ENCODE measurements around the gene PLAC8.
"Not testable (repeated sequence)": the region's sequence is repeated elsewhere in the genome, so short reads cannot be mapped to it uniquely, and the experiment has no call there.

The PLAC8 gene

DNA sequence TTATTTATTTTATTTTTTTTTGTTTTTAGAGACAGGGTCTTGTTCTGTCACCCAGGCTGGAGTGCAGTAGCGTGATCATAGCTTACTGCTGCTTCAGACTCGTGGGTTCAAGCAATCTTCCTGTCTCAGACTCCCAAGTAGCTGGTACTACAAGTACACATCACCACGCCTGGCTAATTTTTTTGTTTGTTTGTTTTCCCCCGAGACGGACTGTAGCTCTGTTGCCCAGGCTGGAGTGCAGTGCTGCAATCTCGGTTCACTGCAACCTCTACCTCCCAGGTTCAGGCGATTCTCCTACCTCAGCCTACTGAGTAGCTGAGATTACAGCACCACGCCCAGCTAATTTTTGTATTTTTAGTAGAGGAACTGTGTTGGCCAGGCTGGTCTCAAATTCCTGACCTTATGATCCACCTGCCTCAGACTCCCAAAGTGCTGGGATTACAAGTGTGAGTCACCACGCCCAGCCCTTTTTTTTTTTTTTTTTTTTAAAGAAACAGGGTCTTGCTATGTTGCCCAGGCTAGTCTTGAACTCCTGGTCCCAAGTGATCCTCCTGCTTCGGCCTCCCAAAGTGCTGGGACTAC, 47.4 kb downstream of the PLAC8 start:
- DNase-seq (ENCODE audit: low spot score): no peak

DNA sequence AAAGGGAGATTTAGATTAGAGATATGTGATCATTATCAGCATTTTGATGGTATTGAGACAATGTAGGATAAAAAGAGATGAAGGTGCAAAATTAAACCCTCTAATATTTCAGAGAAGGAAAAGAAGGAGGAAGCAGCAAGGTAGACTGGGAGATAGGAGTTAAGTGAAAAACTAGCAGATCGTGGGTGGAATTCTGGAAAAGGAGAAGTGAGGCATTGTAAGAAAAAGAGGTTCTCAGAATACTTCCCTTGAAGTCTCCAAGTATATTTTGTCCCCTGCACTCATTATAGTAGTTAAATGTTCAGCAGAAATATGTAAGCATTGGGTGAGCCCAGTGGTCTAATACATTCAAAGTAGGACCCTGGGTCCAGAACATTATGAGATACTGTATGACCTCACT, 49.3 kb downstream of the PLAC8 start:
- DNase-seq (ENCODE audit: low spot score): no peak

- DNase-seq (ENCODE audit: low spot score): no peak
These were observed 51.8 kb downstream of the PLAC8 start for GRCh38 chr4:83062739-83063138.

GRCh38 chr4:83054928-83055327, 59.6 kb downstream of the PLAC8 start:
- DNase-seq (ENCODE audit: low spot score): no peak

- not testable (repeated sequence) for DNase-seq (ENCODE audit: low spot score)
These were observed 65.7 kb downstream of the PLAC8 start for GRCh38 chr4:83048781-83049180.

DNA sequence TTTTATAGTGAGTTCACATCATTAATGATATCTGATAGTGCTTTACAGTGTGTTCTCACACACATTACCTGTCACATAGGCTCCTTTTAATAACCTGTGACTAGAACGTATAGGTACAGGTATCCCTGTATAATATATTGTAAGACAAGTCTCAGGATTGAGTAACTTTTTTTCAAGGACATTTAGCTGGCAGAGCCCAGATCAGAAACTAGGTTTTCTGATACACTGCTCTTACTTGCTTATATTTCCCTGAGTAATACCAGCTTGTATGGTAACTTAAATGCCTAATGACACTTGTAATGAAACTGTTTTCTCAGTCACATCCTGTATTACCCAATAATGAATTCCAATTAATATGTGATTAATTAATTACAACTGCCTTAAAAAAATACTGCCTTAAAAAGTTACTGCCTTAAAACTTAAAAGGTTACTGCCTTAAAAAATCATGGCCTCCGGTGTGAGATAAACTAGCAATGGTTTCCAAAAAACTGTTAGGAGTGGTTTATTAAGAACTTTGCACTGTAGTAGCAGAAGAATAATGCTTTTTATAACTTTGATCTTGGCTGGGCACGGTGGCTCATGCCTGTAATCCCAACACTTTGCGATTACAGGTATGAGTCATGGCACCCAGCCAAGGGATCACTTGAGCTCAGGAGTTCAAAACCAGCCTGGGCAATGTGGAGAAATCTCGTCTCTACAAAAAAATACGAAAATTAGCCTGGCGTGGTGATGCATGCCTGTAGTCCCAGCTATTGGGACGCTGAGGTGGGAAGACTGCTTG, 67.6 kb downstream of the PLAC8 start:
- DNase-seq (ENCODE audit: low spot score): no peak

- no peak for DNase-seq (ENCODE audit: low spot score)
These were observed 70.6 kb downstream of the PLAC8 start for GRCh38 chr4:83043801-83044407.

DNA sequence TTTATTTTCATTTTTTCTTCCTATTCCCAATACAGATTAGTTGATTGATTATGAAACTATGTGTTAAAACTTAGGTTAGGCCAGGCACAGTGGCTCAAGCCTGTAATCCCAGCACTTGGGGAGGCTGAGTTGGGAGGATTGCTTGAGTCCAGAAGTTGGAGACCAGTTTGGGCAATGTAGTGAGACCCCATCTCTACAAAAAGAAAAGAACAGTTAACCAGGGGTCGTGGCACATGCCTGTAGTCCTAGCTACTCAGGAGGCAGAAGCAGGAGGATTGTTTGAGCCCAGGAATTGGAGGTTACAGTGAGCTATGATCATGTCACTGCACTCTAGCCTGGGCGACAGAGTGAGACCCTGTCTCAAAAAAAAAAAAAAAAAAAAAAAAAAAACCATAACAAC, 71.4 kb downstream of the PLAC8 start:
- DNase-seq (ENCODE audit: low spot score): not testable (repeated sequence)

DNA sequence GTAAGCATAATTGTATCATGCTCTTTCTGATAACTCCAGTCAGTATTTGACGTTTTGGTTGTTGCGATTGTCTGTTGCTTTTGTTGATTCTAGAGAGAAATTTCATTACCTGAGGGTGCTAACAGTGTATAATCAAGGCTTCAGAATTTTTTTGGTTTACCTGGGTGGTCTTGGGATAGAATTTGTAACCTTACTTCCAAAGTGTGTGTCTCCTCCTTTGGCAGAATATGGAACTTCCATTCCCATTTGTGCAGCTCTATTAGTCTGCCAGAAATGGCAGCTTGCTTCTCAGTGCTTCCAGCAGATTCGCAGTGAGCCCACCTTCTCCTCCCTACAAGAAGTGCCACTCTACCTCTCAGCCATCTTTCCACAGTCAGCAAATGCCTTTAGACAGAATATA, 74.3 kb downstream of the PLAC8 start:
- DNase-seq (ENCODE audit: low spot score): no peak

Measured in left forelimb (tissue), 1 donor.